Lower leg skin (tissue), 4 donors: ENCODE measurements around the gene KCNQ4. TPM values are rescaled to one million over a fixed set of nuclear protein-coding genes. Genes with fewer than 3 reads are reported as not detected.

ENCODE experiments used
- DNase-seq, 2 donors: peaks; one replicate each; pipeline ENCODE4 v3.0.0-alpha.2; 2019; ENCODE audit warnings: low spot score in 2 of 2
- H3K4me3 ChIP-seq: fragments of 200-600 bp; sonication (generic); 2 replicates; pipeline ENCODE4 v1.5.1; 2017; ENCODE audit warnings: mild to moderate bottlenecking, low read depth; ENCODE audit not compliant: poor library complexity, severe bottlenecking
- CTCF ChIP-seq, 3 donors: fragments of 450-650 bp; IDR thresholded peaks; one replicate each; pipeline ENCODE4 v1.5.1; 2016; ENCODE audit warnings: antibody characterized with exemption in 3 of 3, mild to moderate bottlenecking in 3 of 3, moderate library complexity in 2 of 3
- POLR2A ChIP-seq, 2 donors: fragments of 450-650 bp; IDR thresholded peaks; one replicate each; pipeline ENCODE4 v1.6.1; 2016 to 2017; ENCODE audit warnings: antibody characterized with exemption in 2 of 2, mild to moderate bottlenecking in 1 of 2, moderate library complexity in 1 of 2
- WGBS, 2 donors: methylation state at CpG; one replicate each; pipeline ENCODE4 v1.1.5; 2018; 5-methylcytosine and 5-hydroxymethylcytosine counted together
- intact Hi-C: fragments of 100-400 bp; cut with DNase I; formaldehyde crosslinking; loops from one replicate; pipeline ENCODE4 v1.15.0; 2023; ENCODE audit warnings: low total_unique reads
- total RNA-seq, 4 donors: library from RNA; depleted of rRNA; stranded (reverse); fragments of >200 nt; gene quantifications; one replicate each; pipeline ENCODE4 v1.1.0, GENCODE V29; 2016

KCNQ4 gene
- total RNA-seq, 4 donors from 2014 or later = 1.3 to 2.7 (median 2.0) TPM

DNA sequence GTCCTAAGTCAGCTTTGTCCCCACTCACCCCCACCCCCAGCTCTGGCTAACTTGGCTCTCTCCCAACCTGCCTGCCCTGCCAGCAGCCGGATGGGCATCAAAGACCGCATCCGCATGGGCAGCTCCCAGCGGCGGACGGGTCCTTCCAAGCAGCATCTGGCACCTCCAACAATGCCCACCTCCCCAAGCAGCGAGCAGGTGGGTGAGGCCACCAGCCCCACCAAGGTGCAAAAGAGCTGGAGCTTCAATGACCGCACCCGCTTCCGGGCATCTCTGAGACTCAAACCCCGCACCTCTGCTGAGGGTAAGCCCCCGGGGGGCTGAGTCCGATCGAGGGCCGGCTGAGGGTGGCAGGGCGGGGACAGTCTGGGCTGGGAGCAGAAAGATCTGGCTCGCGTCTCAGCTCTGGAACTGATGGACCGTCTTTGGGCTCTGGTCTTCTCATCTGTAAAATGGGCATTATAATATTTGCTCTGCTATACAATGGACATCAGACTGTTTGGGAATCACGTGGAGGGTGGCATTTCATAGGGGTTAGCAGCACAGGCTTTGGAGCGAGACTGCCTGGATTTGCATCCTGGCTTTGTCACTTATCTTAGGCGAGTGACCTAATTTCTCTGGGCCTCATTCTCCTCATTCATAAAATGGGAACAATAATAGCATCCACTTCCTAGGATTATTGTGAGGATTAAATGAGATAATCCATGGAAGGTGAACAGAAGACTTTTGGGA lies 47.6 kb downstream of the KCNQ4 start:
- no peak overlapping the region for H3K4me3 ChIP-seq
- intact Hi-C loops = loop anchor here (10.0 kb wide), 1 partner anchor 236 kb away; no protein-coding TSS in a partner anchor
- no peak for DNase-seq
- 85 to 89% methylated on average over 14 to 22 of the region's 22 CpGs for WGBS, 2 donors
- no peak for TF ChIP-seq CTCF (IDR thresholded peaks at IDR 0.05)

GRCh38 chr1:40833979-40834378 lies 50.4 kb downstream of the KCNQ4 start:
- no peak for DNase-seq
- intact Hi-C loops = loop anchor here (10.0 kb wide), 1 partner anchor 239 kb away; no protein-coding TSS in a partner anchor
- TF ChIP-seq POLR2A (IDR thresholded peaks at IDR 0.05) (no peak), CTCF (IDR thresholded peaks at IDR 0.05) (no peak)
- no peak overlapping the region for H3K4me3 ChIP-seq
- 90 to 92% methylated on average over 1 of the region's 1 CpG for WGBS, 2 donors

- TF ChIP-seq POLR2A (IDR thresholded peaks at IDR 0.05) = no peak
- TF ChIP-seq CTCF (IDR thresholded peaks at IDR 0.05) = no peak
- intact Hi-C loops = loop anchor here (10.0 kb wide), 1 partner anchor 240 kb away; no protein-coding TSS in a partner anchor
- H3K4me3 ChIP-seq = no peak overlapping the region
- WGBS, 2 donors = 79 to 82% methylated on average over 11 of the region's 11 CpGs
- DNase-seq = no peak
These were observed 51.5 kb downstream of the KCNQ4 start for GRCh38 chr1:40834968-40835545.

DNA sequence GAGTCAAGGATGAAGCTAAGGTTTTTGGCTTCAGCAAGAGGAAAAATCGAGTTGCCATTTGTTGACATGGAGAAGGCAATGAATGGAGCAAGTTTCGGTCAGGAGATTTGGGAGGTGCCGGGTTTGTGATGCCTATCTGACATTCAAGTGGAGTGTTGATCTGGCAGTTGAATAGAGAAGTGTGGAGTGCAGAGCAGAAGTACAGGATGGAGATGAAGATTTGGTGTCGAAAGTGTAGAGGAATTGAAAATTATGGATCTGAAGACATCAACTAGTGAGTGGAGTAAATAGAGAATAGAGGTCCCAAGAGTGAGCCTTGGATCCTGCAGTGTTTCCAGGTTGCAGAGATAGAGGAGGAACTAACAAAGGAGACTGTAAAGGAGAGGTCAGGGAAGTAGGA lies 52.7 kb downstream of the KCNQ4 start:
- no peak for TF ChIP-seq POLR2A (IDR thresholded peaks at IDR 0.05)
- no peak for TF ChIP-seq CTCF (IDR thresholded peaks at IDR 0.05)
- WGBS, 2 donors = 81 to 86% methylated on average over 4 of the region's 4 CpGs
- no peak for DNase-seq
- no peak overlapping the region for H3K4me3 ChIP-seq
- intact Hi-C loops = loop anchor here (10.0 kb wide), 1 partner anchor 241 kb away; no protein-coding TSS in a partner anchor

DNA sequence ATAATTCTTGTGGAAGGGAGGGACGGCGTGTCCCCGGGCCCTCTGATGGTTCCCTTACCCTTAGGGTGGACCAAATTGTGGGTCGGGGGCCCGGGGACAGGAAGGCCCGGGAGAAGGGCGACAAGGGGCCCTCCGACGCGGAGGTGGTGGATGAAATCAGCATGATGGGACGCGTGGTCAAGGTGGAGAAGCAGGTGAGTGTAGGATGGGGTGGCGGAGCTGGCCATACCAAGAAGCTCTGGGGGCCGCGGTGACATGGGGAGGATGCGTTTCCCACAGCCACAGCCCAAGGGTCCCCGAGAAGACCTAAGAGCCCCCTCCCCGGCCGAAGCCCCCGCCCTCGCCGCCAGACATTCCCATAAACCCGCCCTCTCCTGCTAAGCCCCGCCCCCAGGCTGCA lies 54.0 kb downstream of the KCNQ4 start:
- no peak overlapping the region for H3K4me3 ChIP-seq
- 76 to 80% methylated on average over 20 to 24 of the region's 24 CpGs for WGBS, 2 donors
- no peak for DNase-seq
- TF ChIP-seq POLR2A (IDR thresholded peaks at IDR 0.05) (no peak), CTCF (IDR thresholded peaks at IDR 0.05) (no peak)
- intact Hi-C loops = loop anchor here (10.0 kb wide), 1 partner anchor 243 kb away; no protein-coding TSS in a partner anchor
